MCF 10A (cell line): ENCODE data around the gene CYTL1. TPM values are rescaled to one million over a fixed set of nuclear protein-coding genes. Genes with fewer than 3 reads are reported as not detected.

Experiments used
- BruUV-seq: library from RNA; stranded (reverse); fragments of 400-500 nt; replicated peaks from 2 replicates; lab custom pipeline; 2021; lab: Mats Ljungman, UMichigan
- CTCF ChIA-PET: fragments of 300-600 bp; sonication (Branson Sonifier 250); formaldehyde crosslinking; extraction: SDS; loops from one replicate; lab custom pipeline; 2021; ENCODE audit warnings: antibody characterized with exemption, inconsistent platforms; lab: Yijun Ruan, JAX
- POLR2A ChIA-PET: fragments of 300-600, 350-650 bp; sonication (Branson Sonifier 250); formaldehyde crosslinking; extraction: SDS; loops from one replicate; lab custom pipeline; 2020; ENCODE audit warnings: antibody characterized with exemption, inconsistent platforms; lab: Yijun Ruan, JAX
- DNase-seq: peaks from one replicate; pipeline ENCODE4 v3.0.0-alpha.2; 2018; ENCODE audit not compliant: unreplicated experiment
- H3K27ac Mint-ChIP-seq: one replicate; pipeline ENCODE4 v1.8.0; 2022; ENCODE audit warnings: mild to moderate bottlenecking, low read depth, mixed read lengths; ENCODE audit not compliant: unreplicated experiment
- H3K27me3 Mint-ChIP-seq: one replicate; pipeline ENCODE4 v1.8.0; 2022; ENCODE audit warnings: mixed read lengths; ENCODE audit not compliant: insufficient read depth, unreplicated experiment
- H3K36me3 Mint-ChIP-seq: one replicate; pipeline ENCODE4 v1.8.0; 2022; ENCODE audit warnings: mild to moderate bottlenecking, moderate library complexity, mixed read lengths; ENCODE audit not compliant: insufficient read depth, unreplicated experiment
- H3K4me1 Mint-ChIP-seq: one replicate; pipeline ENCODE4 v1.8.0; 2022; ENCODE audit warnings: mixed read lengths; ENCODE audit not compliant: insufficient read depth, unreplicated experiment
- H3K4me3 Mint-ChIP-seq: one replicate; pipeline ENCODE4 v1.8.0; 2022; ENCODE audit warnings: mild to moderate bottlenecking, moderate library complexity, mixed read lengths; ENCODE audit not compliant: unreplicated experiment
- H3K9me3 Mint-ChIP-seq: one replicate; pipeline ENCODE4 v1.8.0; 2022; ENCODE audit warnings: mixed read lengths; ENCODE audit not compliant: unreplicated experiment
- CTCF ChIP-seq: fragments of 200-600 bp; IDR thresholded peaks from one replicate; pipeline ENCODE4 v1.8.0; 2022; ENCODE audit warnings: antibody characterized with exemption, mild to moderate bottlenecking; ENCODE audit not compliant: unreplicated experiment
- intact Hi-C: fragments of 100-400 bp; cut with micrococcal nuclease; formaldehyde crosslinking; loops from 2 replicates; pipeline ENCODE4 v1.14.1; 2022
- total RNA-seq: library from RNA; stranded (reverse); gene quantifications from 2 replicates; pipeline ENCODE4 v1.2.3, GENCODE V29; 2022

Gene CYTL1
- total RNA-seq, 1 experiment from 2014 or later: not detected

DNA sequence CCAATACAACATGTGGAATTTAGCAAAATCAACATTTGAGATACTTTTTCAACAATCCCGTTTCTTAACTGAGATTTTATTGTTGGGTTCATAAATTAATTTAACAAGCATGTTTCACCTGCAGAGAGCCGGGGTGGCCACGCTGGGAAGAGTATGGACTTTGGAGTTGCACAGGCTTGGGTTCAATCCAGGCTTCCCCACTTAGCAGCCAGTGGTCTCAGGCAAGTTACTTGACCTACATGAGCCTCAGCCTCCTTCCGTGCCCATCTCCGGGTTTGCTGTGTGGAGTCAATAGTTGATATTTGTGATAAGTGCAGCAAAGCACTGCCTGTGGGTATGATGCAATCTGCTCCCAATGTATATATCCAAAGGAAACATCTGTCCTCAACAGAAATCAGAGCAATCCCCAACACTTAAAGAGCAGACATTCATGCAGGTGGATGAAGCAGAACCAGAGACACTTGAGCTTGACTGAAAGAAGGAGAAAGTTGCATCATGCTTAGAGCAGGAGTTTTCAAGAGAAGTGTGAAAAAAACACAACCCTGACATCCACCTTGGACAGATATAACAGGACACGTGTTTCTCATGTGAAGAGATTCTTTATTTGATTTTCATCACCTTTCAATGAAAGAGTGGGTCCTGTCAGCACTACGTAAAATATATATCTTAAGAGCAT lies 5.1 kb downstream of the CYTL1 start:
- intact Hi-C loops: no loop called here
- Mint-ChIP-seq H3K9me3 (no peaks in the 10 kb centered on the region), H3K4me3 (no peak overlapping the region), H3K36me3 (no peaks in the 10 kb centered on the region), H3K27ac (no peak overlapping the region), H3K4me1 (no peaks in the 10 kb centered on the region), H3K27me3 (peaks cover 73% of the 10 kb centered on the region)
- CTCF ChIA-PET: no interaction called here
- no peak for TF ChIP-seq CTCF
- POLR2A ChIA-PET: no interaction called here
- no TSS peak for BruUV-seq
- no peak for DNase-seq

GRCh38 chr4:5012958-5013357 lies 6.3 kb downstream of the CYTL1 start:
- BruUV-seq: no TSS peak
- ChIA-PET POLR2A (no interaction called here), CTCF (no interaction called here)
- Mint-ChIP-seq H3K9me3 (no peaks in the 10 kb centered on the region), H3K36me3 (no peaks in the 10 kb centered on the region), H3K4me3 (no peak overlapping the region), H3K27ac (no peak overlapping the region), H3K4me1 (no peaks in the 10 kb centered on the region), H3K27me3 (peaks cover 85% of the 10 kb centered on the region)
- intact Hi-C loops: no loop called here
- no peak for TF ChIP-seq CTCF
- no peak for DNase-seq

- Mint-ChIP-seq H3K36me3 (no peaks in the 10 kb centered on the region), H3K27ac (no peak overlapping the region), H3K9me3 (no peaks in the 10 kb centered on the region), H3K27me3 (peaks cover 91% of the 10 kb centered on the region), H3K4me3 (no peak overlapping the region), H3K4me1 (no peaks in the 10 kb centered on the region)
- no peak for TF ChIP-seq CTCF
- no TSS peak for BruUV-seq
- ChIA-PET POLR2A (interaction anchor here (0.6 kb wide), 1 partner anchor 9 kb away, joined by 5 read pairs; no protein-coding TSS in a partner anchor), CTCF (interaction anchor here (0.7 kb wide), 1 partner anchor 10 kb away, joined by 4 read pairs; no protein-coding TSS in a partner anchor)
- DNase-seq: no peak
- intact Hi-C loops: no loop called here
Measured at GRCh38 chr4:5012244-5012898, 6.9 kb downstream of the CYTL1 start.

- intact Hi-C loops: no loop called here
- H3K9me3 Mint-ChIP-seq: no peaks in the 10 kb centered on the region
- H3K36me3 Mint-ChIP-seq: no peaks in the 10 kb centered on the region
- no peak overlapping the region for H3K4me3 Mint-ChIP-seq
- ChIA-PET POLR2A (no interaction called here), CTCF (interaction anchor here (0.5 to 0.8 kb wide), 3 partner anchors 39 to 821 kb away, joined by 3 read pairs; no protein-coding TSS in a partner anchor)
- no TSS peak for BruUV-seq
- no peak for DNase-seq
- no peaks in the 10 kb centered on the region for H3K4me1 Mint-ChIP-seq
- no peak overlapping the region for H3K27ac Mint-ChIP-seq
- TF ChIP-seq CTCF: no peak
- peaks cover 95% of the 10 kb centered on the region for H3K27me3 Mint-ChIP-seq
Measured at GRCh38 chr4:5010984-5011383, 8.3 kb downstream of the CYTL1 start.
